Measurements from ENCODE around the gene GRK4. TPM values are rescaled to one million over a fixed set of nuclear protein-coding genes. Genes with fewer than 3 reads are reported as not detected.

The GRK4 gene
- total RNA-seq, 3 donors from 2014 or later (not counting 1 experiment from before 2014, with no cell fraction given): 2.0 to 6.4 (median 5.1) TPM

DNA sequence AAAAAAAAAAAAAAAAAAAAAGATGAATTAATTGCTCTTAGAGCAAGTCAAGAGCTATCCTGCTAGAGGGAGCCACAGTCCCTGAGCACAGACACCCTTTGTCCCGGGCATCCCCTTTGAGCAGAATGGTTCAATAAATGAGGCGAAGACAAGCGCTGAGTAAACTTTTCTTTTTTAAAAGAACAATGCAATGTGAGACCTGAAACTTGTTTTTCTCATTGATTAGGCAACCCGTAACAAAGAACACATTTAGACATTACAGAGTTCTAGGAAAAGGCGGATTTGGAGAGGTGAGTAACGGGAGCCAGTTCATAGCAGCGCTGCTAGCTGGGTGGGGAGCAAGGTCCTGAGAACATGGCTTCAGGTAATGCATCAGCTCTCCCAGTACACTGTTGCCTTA, 46.1 kb downstream of the GRK4 start:
- no peak overlapping the region for H3K4me3 Mint-ChIP-seq
- Histone ChIP-seq H3K9me3 (ENCODE audit: control insufficient read depth, insufficient read depth, low read length) (no peaks in the 10 kb centered on the region), H3K36me3 (ENCODE audit: control insufficient read depth, insufficient read depth, low read length) (no peaks in the 10 kb centered on the region), H3K27ac (ENCODE audit: low read length) (no peak overlapping the region), H3K4me3 (ENCODE audit: low read length) (no peak overlapping the region), H3K27me3 (ENCODE audit: control insufficient read depth, insufficient read depth, low read length) (no peaks in the 10 kb centered on the region), H3K4me1 (ENCODE audit: control insufficient read depth, insufficient read depth, low read length) (no peaks in the 10 kb centered on the region)
- no peaks in the 10 kb centered on the region for H3K36me3 Mint-ChIP-seq
- peak in 2 of 3 donors; percentile 40 to 52 for ATAC-seq
- no peaks in the 10 kb centered on the region for H3K9me3 Mint-ChIP-seq
- peak in 1 of 2 donors; percentile 55 for DNase-seq
- intact Hi-C loops (cut with micrococcal nuclease): no loop called here
- H3K4me1 Mint-ChIP-seq: no peaks in the 10 kb centered on the region
- H3K27me3 Mint-ChIP-seq (ENCODE audit: low read depth in 2 of 2): peaks cover 0 to 3% of the 10 kb centered on the region in 2 donors
- H3K27ac Mint-ChIP-seq: no peak overlapping the region
- TF ChIP-seq, protein P1, sequence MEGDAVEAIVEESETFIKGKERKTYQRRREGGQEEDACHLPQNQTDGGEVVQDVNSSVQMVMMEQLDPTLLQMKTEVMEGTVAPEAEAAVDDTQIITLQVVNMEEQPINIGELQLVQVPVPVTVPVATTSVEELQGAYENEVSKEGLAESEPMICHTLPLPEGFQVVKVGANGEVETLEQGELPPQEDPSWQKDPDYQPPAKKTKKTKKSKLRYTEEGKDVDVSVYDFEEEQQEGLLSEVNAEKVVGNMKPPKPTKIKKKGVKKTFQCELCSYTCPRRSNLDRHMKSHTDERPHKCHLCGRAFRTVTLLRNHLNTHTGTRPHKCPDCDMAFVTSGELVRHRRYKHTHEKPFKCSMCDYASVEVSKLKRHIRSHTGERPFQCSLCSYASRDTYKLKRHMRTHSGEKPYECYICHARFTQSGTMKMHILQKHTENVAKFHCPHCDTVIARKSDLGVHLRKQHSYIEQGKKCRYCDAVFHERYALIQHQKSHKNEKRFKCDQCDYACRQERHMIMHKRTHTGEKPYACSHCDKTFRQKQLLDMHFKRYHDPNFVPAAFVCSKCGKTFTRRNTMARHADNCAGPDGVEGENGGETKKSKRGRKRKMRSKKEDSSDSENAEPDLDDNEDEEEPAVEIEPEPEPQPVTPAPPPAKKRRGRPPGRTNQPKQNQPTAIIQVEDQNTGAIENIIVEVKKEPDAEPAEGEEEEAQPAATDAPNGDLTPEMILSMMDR (IDR thresholded peaks at IDR 0.05): no peak
- WGBS (ENCODE audit: insufficient coverage): 83% methylated on average over 7 of the region's 7 CpGs

DNA sequence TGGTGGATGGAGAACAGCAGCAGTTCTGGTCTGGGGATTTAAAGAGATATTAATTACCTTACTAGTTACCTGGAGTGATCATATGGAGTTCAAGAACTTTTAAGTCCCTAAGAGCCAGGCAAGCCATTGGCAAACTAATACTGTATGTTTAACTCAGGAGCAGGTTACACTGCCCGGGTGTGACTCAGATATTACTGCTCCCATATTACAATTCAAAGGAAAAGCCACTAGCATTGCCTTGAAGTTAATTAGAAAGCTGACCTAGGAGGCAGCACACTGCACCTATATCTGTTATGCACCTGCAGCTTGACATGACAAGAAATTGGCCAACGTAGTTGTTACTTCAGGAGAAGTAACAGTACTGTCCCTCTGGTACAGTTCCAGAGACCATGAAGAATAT, 47.2 kb downstream of the GRK4 start:
- Mint-ChIP-seq H3K36me3 (no peaks in the 10 kb centered on the region), H3K27ac (no peak overlapping the region), H3K27me3 (ENCODE audit: low read depth in 2 of 2) (peaks cover 0 to 3% of the 10 kb centered on the region in 2 donors), H3K4me3 (no peak overlapping the region), H3K4me1 (no peaks in the 10 kb centered on the region), H3K9me3 (no peaks in the 10 kb centered on the region)
- 87% methylated on average over 2 of the region's 2 CpGs for WGBS (ENCODE audit: insufficient coverage)
- H3K36me3 ChIP-seq (ENCODE audit: control insufficient read depth, insufficient read depth, low read length): no peaks in the 10 kb centered on the region
- TF ChIP-seq, protein P1 (IDR thresholded peaks at IDR 0.05): no peak
- no peak overlapping the region for H3K27ac ChIP-seq (ENCODE audit: low read length)
- ATAC-seq: no peak
- H3K9me3 ChIP-seq (ENCODE audit: control insufficient read depth, insufficient read depth, low read length): no peaks in the 10 kb centered on the region
- no peak overlapping the region for H3K4me3 ChIP-seq (ENCODE audit: low read length)
- intact Hi-C loops (cut with micrococcal nuclease): no loop called here
- DNase-seq: no peak
- no peaks in the 10 kb centered on the region for H3K4me1 ChIP-seq (ENCODE audit: control insufficient read depth, insufficient read depth, low read length)
- no peaks in the 10 kb centered on the region for H3K27me3 ChIP-seq (ENCODE audit: control insufficient read depth, insufficient read depth, low read length)

DNA sequence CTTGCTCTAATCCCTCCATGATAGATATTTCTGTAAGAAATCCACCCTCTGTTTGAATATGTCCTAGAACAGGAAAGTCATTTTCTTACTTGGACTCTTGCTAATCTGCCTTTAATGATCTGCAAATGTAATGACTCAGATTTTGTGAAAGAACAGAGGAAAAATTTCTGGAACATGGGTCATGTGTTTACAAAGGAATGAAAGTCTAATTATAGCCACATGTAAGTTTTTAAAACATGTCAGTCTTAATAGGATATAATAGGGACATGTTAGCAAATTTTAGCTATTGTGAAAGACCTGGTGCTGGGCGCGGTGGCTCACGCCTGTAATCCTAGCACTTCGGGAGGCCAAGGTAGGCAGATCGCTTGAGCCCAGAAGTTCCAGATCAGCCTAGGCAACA, 47.6 kb downstream of the GRK4 start:
- 100% methylated on average over 4 of the region's 5 CpGs for whole genome bisulfite sequencing (ENCODE audit: insufficient coverage)
- H3K4me3 ChIP-seq (ENCODE audit: low read length): no peak overlapping the region
- H3K4me3 Mint-ChIP-seq: no peak overlapping the region

More for the DNA sequence above, 47.6 kb downstream of the GRK4 start:
- no peaks in the 10 kb centered on the region for H3K4me1 ChIP-seq (ENCODE audit: control insufficient read depth, insufficient read depth, low read length)
- TF ChIP-seq, protein P1 (IDR thresholded peaks at IDR 0.05): no peak
- intact Hi-C loops (cut with micrococcal nuclease): no loop called here
- H3K27ac ChIP-seq (ENCODE audit: low read length): no peak overlapping the region
- no peaks in the 10 kb centered on the region for H3K9me3 ChIP-seq (ENCODE audit: control insufficient read depth, insufficient read depth, low read length)
- no peaks in the 10 kb centered on the region for H3K27me3 ChIP-seq (ENCODE audit: control insufficient read depth, insufficient read depth, low read length)
- no peak for DNase-seq
- H3K36me3 ChIP-seq (ENCODE audit: control insufficient read depth, insufficient read depth, low read length): no peaks in the 10 kb centered on the region
- no peak for ATAC-seq
- H3K9me3 Mint-ChIP-seq: no peaks in the 10 kb centered on the region
- H3K27me3 Mint-ChIP-seq (ENCODE audit: low read depth in 2 of 2): peaks cover 0 to 3% of the 10 kb centered on the region in 2 donors
- H3K4me1 Mint-ChIP-seq: no peaks in the 10 kb centered on the region
- H3K36me3 Mint-ChIP-seq: no peaks in the 10 kb centered on the region
- no peak overlapping the region for H3K27ac Mint-ChIP-seq
